ENCODE data around the gene LRFN4.
A peak's percentile ranks its signal among the peaks of the same experiment; 100 is the strongest.

LRFN4 gene

DNA sequence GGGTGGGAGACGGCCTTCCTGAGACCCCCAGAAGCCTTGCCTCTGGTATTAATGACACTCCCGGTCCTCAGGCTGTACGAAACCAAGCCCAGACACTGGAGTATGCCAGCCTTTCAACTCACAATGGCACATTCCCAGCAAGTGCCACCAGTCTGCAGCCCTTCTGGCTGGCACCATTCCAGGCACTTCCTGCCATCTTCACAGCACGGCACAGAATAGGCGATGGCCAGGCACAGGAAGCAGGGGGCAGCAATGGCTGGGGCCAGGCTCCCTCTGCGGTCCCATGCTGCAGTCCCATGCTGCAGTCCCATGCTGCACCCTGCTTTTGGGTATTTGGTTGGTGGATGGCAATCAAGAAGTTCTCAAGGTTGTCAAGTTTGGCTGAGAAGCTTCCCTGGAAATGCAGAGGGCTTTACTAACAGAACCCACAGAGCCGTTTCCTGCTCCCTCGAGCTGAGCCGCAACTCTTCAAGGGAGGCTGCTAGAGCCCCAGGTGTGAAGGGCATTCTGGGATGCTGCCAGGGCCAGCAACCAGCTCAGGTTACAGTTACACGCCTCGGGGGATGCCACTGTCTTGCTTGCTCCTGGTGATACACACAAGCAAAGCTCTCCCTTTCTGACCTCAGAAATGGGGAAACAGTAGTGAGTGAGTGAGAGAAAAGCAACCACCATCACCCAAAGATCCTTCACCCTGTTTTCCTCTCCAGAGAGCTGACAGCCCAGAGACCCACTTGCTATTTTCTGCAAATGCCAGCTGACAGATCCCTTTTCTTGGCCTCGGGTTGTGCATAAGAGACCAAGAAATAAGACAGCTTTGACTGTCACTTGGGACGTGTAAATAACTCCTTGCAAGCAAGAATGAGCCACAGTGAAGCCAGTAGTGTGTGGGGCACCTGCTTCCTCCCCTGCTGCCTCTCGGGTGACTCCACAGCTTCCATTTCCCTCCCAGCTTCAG lies 23.9 kb downstream of the LRFN4 start:
- TF ChIP-seq, protein P1, sequence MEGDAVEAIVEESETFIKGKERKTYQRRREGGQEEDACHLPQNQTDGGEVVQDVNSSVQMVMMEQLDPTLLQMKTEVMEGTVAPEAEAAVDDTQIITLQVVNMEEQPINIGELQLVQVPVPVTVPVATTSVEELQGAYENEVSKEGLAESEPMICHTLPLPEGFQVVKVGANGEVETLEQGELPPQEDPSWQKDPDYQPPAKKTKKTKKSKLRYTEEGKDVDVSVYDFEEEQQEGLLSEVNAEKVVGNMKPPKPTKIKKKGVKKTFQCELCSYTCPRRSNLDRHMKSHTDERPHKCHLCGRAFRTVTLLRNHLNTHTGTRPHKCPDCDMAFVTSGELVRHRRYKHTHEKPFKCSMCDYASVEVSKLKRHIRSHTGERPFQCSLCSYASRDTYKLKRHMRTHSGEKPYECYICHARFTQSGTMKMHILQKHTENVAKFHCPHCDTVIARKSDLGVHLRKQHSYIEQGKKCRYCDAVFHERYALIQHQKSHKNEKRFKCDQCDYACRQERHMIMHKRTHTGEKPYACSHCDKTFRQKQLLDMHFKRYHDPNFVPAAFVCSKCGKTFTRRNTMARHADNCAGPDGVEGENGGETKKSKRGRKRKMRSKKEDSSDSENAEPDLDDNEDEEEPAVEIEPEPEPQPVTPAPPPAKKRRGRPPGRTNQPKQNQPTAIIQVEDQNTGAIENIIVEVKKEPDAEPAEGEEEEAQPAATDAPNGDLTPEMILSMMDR (IDR thresholded peaks at IDR 0.05; ENCODE audit: low read depth, low read length), result no peak
- H3K4me3 ChIP-seq (ENCODE audit: low read depth, low read length), result no peak overlapping the region

DNA sequence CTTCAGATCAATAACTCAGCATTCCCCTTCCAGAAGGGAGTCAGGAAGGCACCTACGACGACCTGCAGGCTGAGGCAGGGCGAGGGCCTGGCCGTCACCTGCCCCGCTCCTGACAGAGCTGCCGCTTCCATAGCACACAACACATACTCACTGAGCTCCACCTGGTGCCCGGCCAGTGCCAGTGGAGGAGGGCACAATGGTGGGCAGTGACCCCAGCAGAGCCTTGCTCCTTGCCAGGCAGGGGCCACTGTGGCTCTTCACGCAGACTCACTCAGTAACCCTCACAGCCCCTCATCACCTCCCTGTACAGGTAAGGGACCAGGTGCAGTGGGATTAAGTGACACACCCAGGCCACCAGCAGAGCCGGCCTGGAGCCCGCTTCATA lies 24.6 kb downstream of the LRFN4 start:
- TF ChIP-seq, protein P1 (IDR thresholded peaks at IDR 0.05; ENCODE audit: low read depth, low read length), result no peak
- no peak overlapping the region for H3K4me3 ChIP-seq (ENCODE audit: low read depth, low read length)

DNA sequence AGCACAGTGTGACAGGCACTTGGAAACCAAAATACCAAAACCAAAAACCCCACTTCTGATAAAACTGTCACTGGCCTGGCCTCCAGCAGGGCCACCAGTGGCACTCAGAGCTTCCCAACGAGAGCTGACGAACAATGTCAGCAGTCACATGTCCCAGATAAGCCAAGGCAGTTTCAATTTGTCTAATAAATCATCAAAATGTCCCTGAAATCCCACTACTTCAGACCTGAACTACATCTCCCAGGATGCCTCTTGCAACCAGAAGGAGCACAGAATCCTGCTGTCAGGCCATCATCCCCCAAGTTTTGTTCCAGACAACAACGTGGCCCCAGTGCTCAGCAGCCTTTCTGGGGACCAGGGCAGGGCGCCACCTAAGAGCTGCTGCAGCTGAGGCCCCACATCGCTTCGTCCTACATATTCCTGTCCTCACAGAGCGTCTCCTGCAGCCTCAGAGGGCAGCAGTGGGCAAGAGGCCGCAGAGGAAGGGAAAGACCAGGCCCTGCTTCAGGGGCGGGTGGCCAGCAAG lies 25.1 kb downstream of the LRFN4 start:
- TF ChIP-seq, protein P1 (IDR thresholded peaks at IDR 0.05; ENCODE audit: low read depth, low read length), result no peak
- H3K4me3 ChIP-seq (ENCODE audit: low read depth, low read length), result no peak overlapping the region

GRCh38 chr11:66882561-66883015 lies 25.7 kb downstream of the LRFN4 start:
- H3K4me3 ChIP-seq (ENCODE audit: low read depth, low read length), result no peak overlapping the region
- TF ChIP-seq, protein P1 (IDR thresholded peaks at IDR 0.05; ENCODE audit: low read depth, low read length), result no peak

DNA sequence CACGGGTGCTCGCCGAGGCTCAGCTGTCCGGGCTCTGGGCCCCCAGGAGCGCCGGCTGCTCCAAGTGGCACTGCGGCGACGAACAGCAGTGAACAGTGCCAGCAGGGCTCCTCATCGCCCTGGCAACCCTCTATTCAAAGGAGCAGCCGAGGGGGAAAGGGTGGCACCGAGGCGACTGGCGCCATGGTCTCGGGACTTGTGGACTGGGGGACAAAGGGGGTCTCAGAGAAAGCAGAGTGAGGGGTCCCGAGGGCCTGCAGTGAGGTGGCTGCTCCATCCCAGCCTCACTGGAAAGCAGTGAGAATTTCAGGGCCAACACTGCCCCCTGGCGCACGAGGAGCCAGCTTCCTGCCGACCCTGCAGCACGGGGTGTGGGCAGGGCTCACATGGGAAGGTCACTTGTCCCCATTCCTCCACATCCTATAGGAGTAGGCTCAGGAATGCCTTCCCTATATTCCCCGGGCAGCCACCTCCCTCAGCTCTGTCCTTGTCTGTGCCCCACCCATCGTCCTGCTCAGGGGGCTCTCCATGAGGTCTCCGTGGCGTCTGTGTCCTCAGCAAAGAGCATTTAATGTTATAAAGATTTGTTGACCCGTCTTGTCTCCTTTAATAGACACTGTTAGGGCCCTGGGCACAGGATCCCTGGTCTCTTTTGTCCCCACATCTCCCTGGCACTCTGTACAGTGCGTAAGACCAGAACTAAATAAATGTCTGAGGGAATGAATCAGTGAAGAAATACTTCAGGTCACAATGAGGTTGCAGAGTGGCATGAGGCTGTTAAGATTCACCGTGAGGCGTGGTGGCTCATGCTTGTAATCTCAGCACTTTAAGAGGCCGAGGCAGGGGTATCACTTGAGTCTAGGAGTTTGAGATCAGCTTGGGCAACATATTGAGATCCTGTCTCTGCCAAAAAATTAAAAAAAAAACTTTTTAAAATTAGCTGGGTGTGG lies 26.4 kb downstream of the LRFN4 start:
- H3K4me3 ChIP-seq (ENCODE audit: low read depth, low read length), result no peak overlapping the region
- TF ChIP-seq, protein P1 (IDR thresholded peaks at IDR 0.05; ENCODE audit: low read depth, low read length), result peak; percentile 59

- TF ChIP-seq, protein P1 (IDR thresholded peaks at IDR 0.05; ENCODE audit: low read depth, low read length), result no peak
- no peak overlapping the region for H3K4me3 ChIP-seq (ENCODE audit: low read depth, low read length)
Observed at GRCh38 chr11:66884443-66884842, 27.6 kb downstream of the LRFN4 start.

All from WI38 (cell line).